GM12892 (cell line): ENCODE results near the gene PCDHGA10.

Experiments used
- POLR2A ChIP-seq: IDR thresholded peaks from 2 replicates; pipeline ENCODE4 v1.6.1; 2011; ENCODE audit warnings: low read depth, low read length, control low read depth
- POLR2AphosphoS5 ChIP-seq: IDR thresholded peaks from 2 replicates; pipeline ENCODE4 v1.6.1; 2011; ENCODE audit warnings: low read depth, low read length, control low read depth
- TAF1 ChIP-seq: IDR thresholded peaks from 2 replicates; pipeline ENCODE4 v1.6.1; 2011; ENCODE audit warnings: low read depth, mild to moderate bottlenecking, control low read depth, low read length, borderline replicate concordance

DNA sequence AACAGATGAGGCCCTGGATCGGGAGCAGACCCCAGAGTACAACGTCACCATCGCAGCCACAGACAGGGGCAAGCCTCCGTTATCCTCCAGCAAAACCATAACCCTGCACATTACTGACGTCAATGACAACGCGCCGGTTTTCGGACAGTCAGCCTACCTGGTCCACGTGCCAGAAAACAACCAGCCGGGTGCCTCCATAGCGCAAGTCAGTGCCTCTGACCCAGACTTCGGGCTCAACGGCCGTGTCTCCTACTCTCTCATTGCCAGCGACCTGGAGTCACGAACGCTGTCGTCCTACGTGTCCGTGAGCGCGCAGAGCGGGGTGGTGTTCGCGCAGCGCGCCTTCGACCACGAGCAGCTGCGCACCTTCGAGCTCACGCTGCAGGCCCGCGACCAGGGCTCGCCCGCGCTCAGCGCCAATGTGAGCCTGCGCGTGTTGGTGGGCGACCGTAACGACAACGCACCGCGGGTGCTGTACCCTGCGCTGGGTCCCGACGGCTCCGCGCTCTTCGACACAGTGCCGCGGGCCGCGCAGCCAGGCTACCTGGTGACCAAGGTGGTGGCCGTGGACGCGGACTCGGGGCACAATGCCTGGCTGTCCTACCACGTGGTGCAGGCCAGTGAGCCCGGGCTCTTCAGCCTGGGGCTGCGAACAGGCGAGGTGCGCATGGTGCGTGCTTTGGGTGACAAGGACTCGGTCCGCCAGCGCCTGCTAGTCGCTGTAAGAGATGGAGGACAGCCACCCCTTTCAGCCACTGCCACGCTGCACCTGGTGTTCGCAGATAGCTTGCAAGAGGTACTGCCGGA is 6.5 kb downstream of the PCDHGA10 start:
- TF ChIP-seq POLR2A (no peak), TAF1 (no peak), POLR2AphosphoS5 (no peak)
